Stimulated activated CD8-positive, alpha-beta memory T cell treated with anti-CD3 and anti-CD28 coated beads, Interleukin-15, amount 100 ng/mL, for 48 hours (primary cell): ENCODE data around the gene VPS33B.
"Not testable (repeated sequence)": the region's sequence is repeated elsewhere in the genome, so short reads cannot be mapped to it uniquely, and the experiment has no call there.

ENCODE experiments used
- DNase-seq, 2 donors: peaks; one replicate each; pipeline ENCODE4 v3.0.0-alpha.2; 2020; ENCODE audit warnings: low read depth in 2 of 2

Gene VPS33B

GRCh38 chr15:91031796-91032195 is 9.4 kb upstream of the VPS33B start:
- no peak for DNase-seq

GRCh38 chr15:91027677-91028076 is 5.3 kb upstream of the VPS33B start:
- no peak for DNase-seq

- no peak for DNase-seq
These were observed 1.3 kb upstream of the VPS33B start for GRCh38 chr15:91023720-91024119.

- DNase-seq: no peak
These were observed 387 bp upstream of the VPS33B start for GRCh38 chr15:91022832-91023129.

GRCh38 chr15:91021516-91022074 is 799 bp downstream of the VPS33B start:
- no peak for DNase-seq

GRCh38 chr15:91018158-91018557 is 4.2 kb downstream of the VPS33B start:
- no peak for DNase-seq

- DNase-seq: no peak
These were observed 4.7 kb downstream of the VPS33B start for GRCh38 chr15:91017716-91018115.

- DNase-seq: not testable (repeated sequence)
These were observed 8.7 kb downstream of the VPS33B start for GRCh38 chr15:91013701-91014100.

- no peak for DNase-seq
These were observed 15.1 kb downstream of the VPS33B start for GRCh38 chr15:91007266-91007665.

GRCh38 chr15:91001209-91001608 is 21.2 kb downstream of the VPS33B start:
- no peak for DNase-seq

GRCh38 chr15:90998737-90999136 is 23.7 kb downstream of the VPS33B start:
- no peak for DNase-seq

- peak; percentile 98 for DNase-seq
These were observed 27.7 kb downstream of the VPS33B start, which contains the start of gene PRC1 for GRCh38 chr15:90994417-90995311. PRC1 (minus strand) TSS chr15:90994535; CDS start chr15:90994417, 118 bp downstream.

- DNase-seq: no peak
These were observed 28.4 kb downstream of the VPS33B start for GRCh38 chr15:90994059-90994416.

- no peak for DNase-seq
These were observed 30.7 kb downstream of the VPS33B start for GRCh38 chr15:90991587-90992285.

- DNase-seq: no peak
These were observed 31.9 kb downstream of the VPS33B start for GRCh38 chr15:90990446-90990845.

- no peak for DNase-seq
These were observed 33.2 kb downstream of the VPS33B start for GRCh38 chr15:90989040-90989768.

GRCh38 chr15:90988296-90988695 is 34.1 kb downstream of the VPS33B start:
- no peak for DNase-seq

- DNase-seq: no peak
These were observed 34.7 kb downstream of the VPS33B start for GRCh38 chr15:90987561-90988141.

- DNase-seq: no peak
These were observed 35.4 kb downstream of the VPS33B start for GRCh38 chr15:90986790-90987507.

- no peak for DNase-seq
These were observed 40.3 kb downstream of the VPS33B start for GRCh38 chr15:90982135-90982534.

GRCh38 chr15:90981681-90982080 is 40.7 kb downstream of the VPS33B start:
- no peak for DNase-seq
